H1 (cell line): ENCODE data around the gene PPP1R1B. TPM values are rescaled to one million over a fixed set of nuclear protein-coding genes. Genes with fewer than 3 reads are reported as not detected.

Experiments used
- CTCF ChIA-PET: fragments of 300-600 bp; sonication (Branson Sonifier 250); formaldehyde crosslinking; loops from one replicate; lab custom pipeline; 2021; ENCODE audit not compliant: partially characterized antibody; lab: Charles Lee
- POLR2A ChIA-PET: fragments of 300-600 bp; sonication (Branson Sonifier 250); formaldehyde crosslinking; loops from one replicate; lab custom pipeline; 2021; ENCODE audit warnings: inconsistent platforms; ENCODE audit not compliant: partially characterized antibody; lab: Charles Lee
- DNase-seq, 2 experiments: peaks; one replicate each; pipeline versions ENCODE4 v3.0.0 to v3.0.0-alpha.2; 2010 to 2022; ENCODE audit warnings: low spot score in 2 of 2, low read depth in 1 of 2, mixed read lengths in 1 of 2
- FAIRE-seq: peaks from 2 replicates; lab custom pipeline; 2011; peaks lifted over from hg19 to GRCh38; lab: Jason Lieb, UNC
- H2AFZ ChIP-seq: 2 replicates; pipeline ENCODE4 v1.8.1; 2012; ENCODE audit warnings: low read length, inconsistent platforms
- H2AK5ac ChIP-seq: 2 replicates; pipeline ENCODE4 v1.6.1; 2013; ENCODE audit warnings: low read depth, low read length
- H2BK120ac ChIP-seq: replicated peaks from 2 replicates; pipeline ENCODE3; 2013; ENCODE audit warnings: low read depth, low read length, inconsistent platforms
- H2BK12ac ChIP-seq: 2 replicates; pipeline ENCODE4 v1.6.1; 2013; ENCODE audit warnings: low read depth, low read length
- H2BK15ac ChIP-seq: 2 replicates; pipeline ENCODE4 v1.6.1; 2013; ENCODE audit warnings: low read length
- H2BK20ac ChIP-seq: 2 replicates; pipeline ENCODE4 v1.6.1; 2013; ENCODE audit warnings: low read length
- H2BK5ac ChIP-seq: 2 replicates; pipeline ENCODE4 v1.6.1; 2013; ENCODE audit warnings: low read depth, low read length
- H3K14ac ChIP-seq: 2 replicates; pipeline ENCODE4 v1.6.1; 2013; ENCODE audit warnings: inconsistent platforms; ENCODE audit not compliant: insufficient read length
- H3K18ac ChIP-seq: 2 replicates; pipeline ENCODE4 v1.6.1; 2013; ENCODE audit warnings: low read length; ENCODE audit errors: extremely low read depth
- H3K23ac ChIP-seq: 2 replicates; pipeline ENCODE4 v1.6.1; 2013; ENCODE audit warnings: inconsistent platforms; ENCODE audit not compliant: insufficient read length
- H3K23me2 ChIP-seq: 2 replicates; pipeline ENCODE4 v1.6.1; 2013; ENCODE audit warnings: low read depth, low read length
- H3K27ac ChIP-seq: 2 replicates; pipeline ENCODE4 v1.6.1; 2011; ENCODE audit warnings: low read depth, low read length, inconsistent platforms
- H3K27me3 ChIP-seq, 4 experiments: replicated peaks in 1 of 4; 1 replicate in 1 of 4; 2 replicates in 3 of 4; pipeline versions ENCODE4 v1.6.1 to v1.8.1; 2011 to 2013; ENCODE audit warnings: low read length in 3 of 4, mild to moderate bottlenecking in 3 of 4, inconsistent platforms in 2 of 4, mixed read lengths in 2 of 4, moderate library complexity in 1 of 4; ENCODE audit not compliant: control insufficient read depth in 3 of 4, insufficient read depth in 3 of 4; ENCODE audit errors: extremely low read depth in 1 of 4
- H3K36me3 ChIP-seq, 4 experiments: 2 replicates each; pipeline versions ENCODE4 v1.6.1 to v1.8.1; 2011 to 2013; ENCODE audit warnings: mild to moderate bottlenecking in 4 of 4, low read length in 3 of 4, moderate library complexity in 2 of 4, control low read depth in 1 of 4, inconsistent platforms in 1 of 4; ENCODE audit not compliant: insufficient read depth in 4 of 4, control insufficient read depth in 2 of 4
- H3K4ac ChIP-seq: replicated peaks from 2 replicates; pipeline ENCODE3; 2013; ENCODE audit warnings: low read length, low read depth, mixed read lengths, inconsistent platforms; ENCODE audit not compliant: insufficient read length
- H3K4me1 ChIP-seq, 4 experiments: replicated peaks in 1 of 4; 1 replicate in 1 of 4; 2 replicates in 3 of 4; pipeline versions ENCODE4 v1.6.1 to v1.8.1; 2011 to 2013; ENCODE audit warnings: low read length in 3 of 4, inconsistent platforms in 2 of 4, mixed read lengths in 1 of 4; ENCODE audit not compliant: insufficient read depth in 4 of 4, control insufficient read depth in 3 of 4
- H3K4me2 ChIP-seq, 2 experiments: 2 replicates each; pipeline versions ENCODE4 v1.6.1 to v1.8.1; 2011 to 2013; ENCODE audit warnings: low read depth in 2 of 2, low read length in 2 of 2, control low read depth in 1 of 2, inconsistent platforms in 1 of 2, mild to moderate bottlenecking in 1 of 2; ENCODE audit not compliant: insufficient read depth in 1 of 2
- H3K4me3 ChIP-seq, 4 experiments: fragments of 200-600, 300-600 bp in 1 of 4; sonication (generic), shearing (Covaris generic), sonication (Bioruptor Twin) in 1 of 4; 2 replicates each; pipeline versions ENCODE4 v1.5.1 to v1.8.1; 2011 to 2016; ENCODE audit warnings: low read length in 4 of 4, low read depth in 3 of 4, control low read depth in 2 of 4, inconsistent platforms in 2 of 4, mild to moderate bottlenecking in 2 of 4, mixed read lengths in 1 of 4, moderate library complexity in 1 of 4; ENCODE audit not compliant: insufficient read depth in 2 of 4; ENCODE audit errors: extremely low read depth in 1 of 4
- H3K56ac ChIP-seq: replicated peaks from 2 replicates; pipeline ENCODE3; 2013; ENCODE audit warnings: low read depth, mild to moderate bottlenecking, mixed read lengths, low read length, inconsistent platforms; ENCODE audit not compliant: insufficient read length
- H3K79me1 ChIP-seq: 2 replicates; pipeline ENCODE4 v1.6.1; 2013; ENCODE audit warnings: low read depth, low read length, control low read depth
- H3K79me2 ChIP-seq, 2 experiments: 2 replicates each; pipeline versions ENCODE4 v1.6.1 to v1.8.1; 2012 to 2013; ENCODE audit warnings: low read length in 2 of 2, mild to moderate bottlenecking in 2 of 2, inconsistent platforms in 1 of 2; ENCODE audit not compliant: insufficient read depth in 2 of 2, control insufficient read depth in 1 of 2
- H3K9ac ChIP-seq, 4 experiments: replicated peaks in 1 of 4; 1 replicate in 1 of 4; 2 replicates in 3 of 4; pipeline versions ENCODE4 v1.6.1 to v1.8.1; 2011 to 2013; ENCODE audit warnings: low read depth in 3 of 4, low read length in 3 of 4, control low read depth in 2 of 4, mild to moderate bottlenecking in 2 of 4, moderate library complexity in 2 of 4, inconsistent platforms in 1 of 4; ENCODE audit errors: extremely low read depth in 1 of 4
- H3K9me3 ChIP-seq, 2 experiments: 2 replicates each; pipeline versions ENCODE4 v1.6.1 to v1.8.1; 2012 to 2013; ENCODE audit warnings: mild to moderate bottlenecking in 2 of 2, moderate library complexity in 2 of 2, control low read depth in 1 of 2, inconsistent platforms in 1 of 2, low read depth in 1 of 2, low read length in 1 of 2, mixed read lengths in 1 of 2; ENCODE audit not compliant: insufficient read depth in 2 of 2
- H4K20me1 ChIP-seq, 2 experiments: replicated peaks in 1 of 2; 2 replicates each; pipeline versions ENCODE3 to v1.8.1; 2011 to 2013; ENCODE audit warnings: inconsistent platforms in 2 of 2, low read length in 2 of 2, mild to moderate bottlenecking in 1 of 2; ENCODE audit not compliant: insufficient read depth in 2 of 2, control insufficient read depth in 1 of 2
- H4K5ac ChIP-seq: 2 replicates; pipeline ENCODE4 v1.6.1; 2013; ENCODE audit warnings: low read length, low read depth, mixed read lengths, inconsistent platforms; ENCODE audit not compliant: insufficient read length
- H4K8ac ChIP-seq: 2 replicates; pipeline ENCODE4 v1.8.0; 2013; ENCODE audit warnings: mild to moderate bottlenecking, moderate library complexity, low read length, inconsistent platforms; ENCODE audit not compliant: insufficient read depth; ENCODE audit errors: extremely low read depth
- H4K91ac ChIP-seq: replicated peaks from 2 replicates; pipeline ENCODE3; 2013; ENCODE audit warnings: low read length, mixed read lengths, inconsistent platforms; ENCODE audit not compliant: insufficient read length
- BACH1 ChIP-seq: IDR thresholded peaks from 2 replicates; pipeline ENCODE4 v1.6.1; 2012; ENCODE audit warnings: low read length, improper control_type of control experiment
- CBX8 ChIP-seq: fragments of 300-800, 300-1000 bp; sonication (generic); IDR thresholded peaks from 2 replicates; pipeline ENCODE4 v1.7.1; 2016; ENCODE audit warnings: low read depth, low read length, borderline replicate concordance
- MAFK ChIP-seq: IDR thresholded peaks from 2 replicates; pipeline ENCODE4 v1.6.1; 2012; ENCODE audit warnings: low read depth, mild to moderate bottlenecking, improper control_type of control experiment, low read length
- RNF2 ChIP-seq: fragments of 200-900, 300-1000 bp; sonication (generic); IDR thresholded peaks from 2 replicates; pipeline ENCODE4 v1.7.1; 2016; ENCODE audit warnings: borderline replicate concordance, low read depth, mild to moderate bottlenecking, antibody characterized with exemption, low read length; ENCODE audit not compliant: poor library complexity, severe bottlenecking; ENCODE audit errors: missing control alignments
- SP4 ChIP-seq: IDR thresholded peaks from 2 replicates; pipeline ENCODE4 v1.6.1; 2012; ENCODE audit warnings: low read length, inconsistent platforms
- WGBS, 2 experiments: shearing (Covaris generic) in 1 of 2; methylation state at CpG; one replicate each; pipeline versions ENCODE4 v1.1.6 to v1.1.7; 2013 to 2015; ENCODE audit warnings: low lambda C conversion rate in 2 of 2, mixed read lengths in 2 of 2, inconsistent platforms in 1 of 2, low coverage in 1 of 2, missing lambda C conversion rate in 1 of 2; ENCODE audit not compliant: insufficient replicate concordance in 2 of 2, insufficient coverage in 1 of 2, insufficient read length in 1 of 2; ENCODE audit errors: extremely low coverage in 1 of 2, missing lambda C conversion rate in 1 of 2; 5-methylcytosine and 5-hydroxymethylcytosine counted together
- polyA plus RNA-seq, 7 experiments: library from polyadenylated mRNA; depleted of rRNA in 3 of 7; stranded (reverse) in 5 of 7; unstranded in 2 of 7; fragments of >200 nt in 5 of 7; fragments of 200-250 nt in 2 of 7; gene quantifications; 1 replicate in 5 of 7; 2 replicates in 1 of 7; 4 replicates in 1 of 7; pipeline versions ENCODE4 v1.2.1 to v1.2.3, GENCODE V29; 2011 to 2013; ENCODE audit warnings: missing spikeins in 2 of 7, mixed read lengths in 2 of 7
- total RNA-seq: library from RNA; stranded (reverse); fragmentation: NEBNext Ultra II Directional; extraction: Animal tissue kit (Norgen Biotek cat#: 25700); gene quantifications from 2 replicates; pipeline ENCODE4 v1.2.1, GENCODE V29; 2021

Gene PPP1R1B
- total and polyA plus RNA-seq, 2 of the 8 experiments (the other 6 are each of a cell fraction or from before 2014, with no cell fraction given): 10.7 to 22.3 TPM

- Histone ChIP-seq H2BK120ac (no peak overlapping the region), H3K4ac (no peak overlapping the region), H3K4me1 (peaks cover 5 to 53% (median 31%) of the 10 kb centered on the region in 4 experiments), H3K18ac (no peak overlapping the region; the same call in 1 of the 2 replicates), H4K20me1 (peaks cover 6 to 21% of the 10 kb centered on the region in 2 experiments), H2BK15ac (no peak overlapping the region), H3K79me2 (no peaks in the 10 kb centered on the region), H2BK12ac (peak overlapping the region; percentile 42; the same call in 1 of the 2 replicates), H4K8ac (no peak overlapping the region), H3K23ac (no peak overlapping the region), H2BK20ac (no peak overlapping the region), H3K27ac (no peak overlapping the region), H2AK5ac (no peak overlapping the region), H3K56ac (no peak overlapping the region), H2AFZ (no peak overlapping the region), H3K36me3 (peaks cover 0 to 2% (median 0%) of the 10 kb centered on the region in 4 experiments; a peak in 1 of 8 replicates), H3K27me3 (peaks cover 86 to 100% (median 98%) of the 10 kb centered on the region in 4 experiments), H3K9ac (no peak overlapping the region), H3K4me2 (peak overlapping the region; percentile 61 to 68), H3K23me2 (peaks cover 4% of the 10 kb centered on the region; the same call in 1 of the 2 replicates), H3K14ac (no peak overlapping the region), H3K4me3 (peak overlapping the region in 1 of 4 experiments; percentile 38; a peak in 1 of 8 replicates), H3K79me1 (no peaks in the 10 kb centered on the region), H3K9me3 (no peaks in the 10 kb centered on the region), H4K5ac (no peak overlapping the region), H4K91ac (no peak overlapping the region), H2BK5ac (no peak overlapping the region)
- DNase-seq (peak in 1 of 2 experiments; percentile 56), FAIRE-seq (no peak)
- TF ChIP-seq SP4 (no peak), RNF2 (peak; percentile 61), MAFK (no peak), CBX8 (peak; percentile 84; the same call in 1 of the 2 replicates), BACH1 (no peak)
- WGBS, 2 experiments: 7% methylated on average over 13 of the region's 13 CpGs; no CpG with 5 or more reads in 1 of the 2 experiments
- CTCF ChIA-PET: interaction anchor here (0.8 to 10.7 kb wide), 9 partner anchors 11 to 65 kb away, joined by 3 to 140 read pairs (median 6); partner anchors contain the start of genes PPP1R1B and TCAP
- POLR2A ChIA-PET: interaction anchor here (1.2 to 1.7 kb wide), 7 partner anchors 17 to 129 kb away, joined by 3 to 5 read pairs (median 4); partner anchors contain the start of gene PPP1R1B
Measured at GRCh38 chr17:39600288-39600996, 26.3 kb upstream of the PPP1R1B start.
